Measurements from ENCODE around the gene DCLK1.

Gene DCLK1

GRCh38 chr13:35732565-35732964, 398.6 kb downstream of the DCLK1 start:
- DNase-seq = no peak

GRCh38 chr13:35731471-35731870, 399.7 kb downstream of the DCLK1 start:
- no peak for DNase-seq

- DNase-seq = no peak
Observed at GRCh38 chr13:35729926-35730627, 401.1 kb downstream of the DCLK1 start.

- DNase-seq = no peak
Observed at GRCh38 chr13:35727881-35728280, 403.3 kb downstream of the DCLK1 start.

GRCh38 chr13:35724446-35724845, 406.7 kb downstream of the DCLK1 start:
- peak; percentile 44 for DNase-seq

- DNase-seq = peak; percentile 62
Observed at GRCh38 chr13:35723821-35724220, 407.4 kb downstream of the DCLK1 start.

- DNase-seq = no peak
Observed at GRCh38 chr13:35723053-35723461, 408.1 kb downstream of the DCLK1 start.

- DNase-seq = no peak
Observed at GRCh38 chr13:35722458-35723052, 408.6 kb downstream of the DCLK1 start.

- peak; percentile 76 for DNase-seq
Observed at GRCh38 chr13:35720690-35721554, 410.3 kb downstream of the DCLK1 start.

GRCh38 chr13:35720290-35720689, 410.9 kb downstream of the DCLK1 start:
- no peak for DNase-seq
